ENCODE measurements around the gene NEURL1B.

NEURL1B gene

DNA sequence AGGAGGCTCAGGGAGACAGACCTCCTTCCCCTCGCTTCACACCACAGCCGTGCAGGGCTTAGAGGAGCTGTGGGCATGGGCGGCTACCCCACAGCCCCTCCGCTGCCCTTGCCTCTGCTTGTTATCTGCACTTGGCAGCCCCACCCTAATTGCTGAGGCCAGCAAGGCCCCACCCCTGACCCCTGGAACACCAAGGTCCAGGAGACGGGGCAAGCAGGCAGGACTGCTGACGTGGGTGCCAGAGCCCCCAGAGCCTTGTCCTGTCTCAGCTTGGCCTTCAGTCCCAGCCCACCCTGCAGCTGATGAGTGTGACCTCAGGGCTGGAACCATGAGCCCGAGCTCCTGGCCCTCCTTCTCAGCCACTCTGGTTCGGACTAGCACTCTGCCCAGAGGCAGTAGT is 29.1 kb upstream of the NEURL1B start:
- FAIRE-seq, result no peak

DNA sequence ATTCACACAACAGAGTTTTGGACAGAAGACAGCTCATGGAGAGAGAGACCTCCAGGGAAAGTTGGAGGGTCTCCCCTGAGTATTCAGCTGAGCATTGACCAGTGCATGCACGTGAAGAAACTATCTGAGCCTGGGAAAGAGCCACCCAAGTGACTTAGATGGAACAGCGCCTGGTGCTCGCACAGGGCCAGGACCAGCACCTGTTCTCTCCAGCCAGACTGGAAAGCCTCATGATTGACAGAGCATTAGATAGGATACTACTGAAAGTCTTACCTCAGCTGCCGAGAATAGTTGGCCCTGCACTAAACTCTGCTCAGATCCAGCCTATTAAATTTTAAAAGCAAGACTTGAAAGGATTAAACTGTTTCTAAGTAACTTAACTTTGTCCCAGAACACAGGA is 28.3 kb upstream of the NEURL1B start:
- no peak for FAIRE-seq

DNA sequence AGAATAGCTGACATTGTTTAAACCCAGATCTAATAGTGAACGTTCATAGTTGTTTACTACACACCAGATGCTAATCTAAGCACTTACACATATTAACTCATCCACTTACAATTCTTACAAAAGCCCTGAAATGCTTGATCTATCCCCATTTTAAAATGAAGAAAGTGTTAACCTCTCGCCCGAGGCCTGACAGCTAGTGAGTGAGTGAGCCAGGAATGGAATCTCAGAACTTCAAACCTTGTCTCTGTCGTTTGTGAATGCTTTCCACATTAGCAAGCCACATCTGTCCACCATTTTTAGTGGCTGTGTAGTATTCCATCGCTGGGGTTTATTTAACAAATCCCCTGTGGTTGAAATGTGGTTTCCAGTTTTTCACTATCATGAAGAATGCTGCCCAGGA is 24.9 kb upstream of the NEURL1B start:
- no peak for FAIRE-seq

- FAIRE-seq, result no peak
Observed at GRCh38 chr5:172616730-172617129, 24.3 kb upstream of the NEURL1B start.

- no peak for FAIRE-seq
Observed at GRCh38 chr5:172617817-172618216, 23.2 kb upstream of the NEURL1B start.

GRCh38 chr5:172618574-172619365 is 22.3 kb upstream of the NEURL1B start:
- FAIRE-seq, result no peak

DNA sequence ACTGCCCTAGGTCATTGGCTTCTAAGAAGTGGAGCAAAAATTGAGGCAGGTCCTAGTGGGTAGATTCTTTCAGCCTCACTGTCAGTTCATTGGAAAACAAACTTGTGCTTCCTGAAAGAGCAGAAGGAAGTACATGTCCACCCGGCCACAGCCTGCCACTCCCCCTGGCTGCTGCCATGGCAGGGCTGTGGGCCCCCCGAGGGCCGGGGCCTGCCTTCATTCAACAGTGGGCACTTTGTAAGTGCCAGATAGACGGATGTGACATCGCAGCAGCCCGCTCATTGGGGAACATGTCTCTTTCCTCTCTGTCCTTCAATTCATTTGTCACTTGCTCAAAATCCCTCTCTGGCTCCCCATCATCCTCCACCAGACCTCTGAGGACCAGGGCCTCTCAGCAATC is 20.6 kb upstream of the NEURL1B start:
- FAIRE-seq, result no peak

DNA sequence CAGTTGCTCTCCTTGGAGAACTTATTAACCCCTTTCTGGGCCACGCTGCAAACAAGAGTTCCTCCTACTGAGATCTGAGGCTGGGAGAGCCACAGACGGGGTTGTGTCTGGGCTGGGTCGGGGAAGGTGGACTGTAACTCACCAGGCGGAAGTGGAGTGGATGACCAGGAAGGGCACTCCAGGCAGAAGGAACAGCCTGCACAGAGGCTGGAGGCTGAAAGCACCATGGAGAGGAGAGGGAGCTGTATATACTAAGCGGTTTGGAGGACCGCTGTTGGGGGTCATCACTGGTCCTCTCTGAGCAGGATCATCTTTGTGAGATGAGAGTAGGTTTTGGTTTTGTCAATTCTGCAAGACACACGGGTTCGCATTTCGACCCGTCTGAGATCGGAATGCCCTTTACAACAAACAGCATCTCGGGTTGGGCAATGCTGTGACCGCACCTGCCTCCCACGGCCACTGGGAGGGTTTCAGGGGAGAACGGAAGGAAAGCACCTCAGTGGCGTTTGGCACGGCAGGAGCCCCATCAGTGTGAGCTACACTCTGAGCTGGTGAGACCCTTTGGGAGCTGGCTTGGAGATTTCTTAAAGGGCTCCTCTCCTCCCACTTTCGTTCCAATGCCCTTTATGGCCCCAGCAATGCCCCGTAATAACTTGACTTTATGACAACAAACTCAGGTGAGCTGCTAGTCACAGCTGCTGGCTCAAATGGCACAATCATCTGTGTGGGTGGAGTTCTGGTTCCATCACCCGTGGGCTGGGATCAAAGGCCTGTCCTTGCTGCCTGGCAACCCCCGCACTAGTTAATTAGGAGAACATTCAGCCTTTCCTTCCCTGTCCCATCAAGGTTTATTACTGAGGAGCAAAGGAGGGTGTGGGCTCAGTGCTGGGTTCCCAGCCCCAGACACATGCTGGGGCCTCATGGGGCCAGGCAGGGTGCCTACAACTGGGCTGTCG is 18.7 kb upstream of the NEURL1B start:
- FAIRE-seq, result no peak

DNA sequence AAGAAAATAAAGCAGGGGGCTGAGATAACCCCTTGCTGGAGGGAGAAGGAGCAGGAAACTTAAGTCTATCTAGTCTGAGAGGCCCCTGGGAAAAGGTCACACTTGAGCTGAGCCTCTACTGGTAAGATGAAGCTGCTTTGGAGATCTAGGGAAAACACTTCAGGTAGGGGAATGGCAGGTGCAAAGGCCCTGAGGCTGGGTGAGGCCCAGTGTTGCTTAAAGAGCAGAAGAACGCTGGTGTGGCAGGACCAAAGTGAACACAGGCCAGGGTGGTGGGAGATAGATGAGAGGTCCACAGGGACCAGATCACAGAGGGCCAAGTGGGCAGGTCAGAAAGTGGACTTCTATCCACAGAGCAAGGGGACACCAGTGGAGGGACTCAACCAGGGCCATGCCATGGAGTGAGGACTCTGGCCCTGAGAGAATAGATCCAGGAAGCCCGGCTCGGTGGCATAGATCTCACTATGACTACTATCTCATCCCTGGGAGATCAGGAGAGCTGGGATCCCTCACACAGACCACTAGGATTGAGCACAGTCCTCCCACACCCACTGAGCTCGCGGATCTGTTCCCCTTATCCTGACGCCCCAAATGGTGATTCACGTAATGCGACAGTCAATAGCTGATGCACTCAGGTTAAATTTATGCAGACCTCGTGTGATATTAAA is 17.6 kb upstream of the NEURL1B start:
- no peak for FAIRE-seq

GRCh38 chr5:172624083-172624995 is 16.7 kb upstream of the NEURL1B start:
- FAIRE-seq, result no peak

DNA sequence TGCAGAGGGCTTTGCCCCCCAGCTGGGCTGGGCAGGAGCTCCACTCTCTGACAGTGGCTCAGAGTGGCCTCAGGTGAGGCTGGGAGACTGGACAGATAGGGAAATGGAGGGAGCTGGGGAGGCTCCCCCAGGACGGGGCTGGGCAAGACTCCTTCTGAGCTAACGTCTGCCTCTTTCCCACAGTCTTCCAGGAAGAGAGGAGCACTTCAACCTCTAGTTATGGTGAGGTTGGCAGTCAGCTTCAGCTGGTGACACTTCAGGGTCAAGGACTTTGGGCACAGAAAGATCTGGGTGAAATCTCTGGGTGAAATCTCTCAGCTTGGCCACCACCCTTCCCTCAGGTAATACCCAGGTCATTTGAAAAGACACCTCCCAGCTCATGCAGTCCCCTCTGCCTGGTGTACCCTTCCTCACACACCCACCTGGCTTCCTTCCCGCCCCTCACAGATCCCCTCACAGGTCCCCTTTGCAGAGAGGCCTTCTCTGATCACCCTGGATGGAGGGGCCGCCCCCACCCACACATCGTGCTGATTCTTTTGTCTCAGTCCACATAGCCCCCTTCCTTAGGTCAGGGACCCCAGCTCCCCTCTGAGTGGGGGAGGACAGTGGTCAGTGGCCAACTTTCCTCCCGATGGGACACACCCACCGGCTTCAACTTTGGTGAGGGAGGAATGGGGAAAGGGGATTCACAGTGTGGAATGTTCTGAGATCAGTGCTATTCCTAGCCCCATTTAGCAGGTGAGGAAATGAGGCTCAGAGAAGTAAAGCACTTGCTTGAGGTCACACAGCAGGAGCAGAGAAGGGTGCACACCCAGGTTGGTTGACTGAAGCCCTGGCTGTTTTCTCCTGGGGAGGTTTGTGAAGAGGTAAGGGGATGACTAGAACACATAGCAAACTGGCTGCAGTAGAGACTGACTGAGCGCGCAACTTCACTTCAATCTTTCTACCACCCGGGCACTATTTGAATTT is 15.8 kb upstream of the NEURL1B start:
- no peak for FAIRE-seq

DNA sequence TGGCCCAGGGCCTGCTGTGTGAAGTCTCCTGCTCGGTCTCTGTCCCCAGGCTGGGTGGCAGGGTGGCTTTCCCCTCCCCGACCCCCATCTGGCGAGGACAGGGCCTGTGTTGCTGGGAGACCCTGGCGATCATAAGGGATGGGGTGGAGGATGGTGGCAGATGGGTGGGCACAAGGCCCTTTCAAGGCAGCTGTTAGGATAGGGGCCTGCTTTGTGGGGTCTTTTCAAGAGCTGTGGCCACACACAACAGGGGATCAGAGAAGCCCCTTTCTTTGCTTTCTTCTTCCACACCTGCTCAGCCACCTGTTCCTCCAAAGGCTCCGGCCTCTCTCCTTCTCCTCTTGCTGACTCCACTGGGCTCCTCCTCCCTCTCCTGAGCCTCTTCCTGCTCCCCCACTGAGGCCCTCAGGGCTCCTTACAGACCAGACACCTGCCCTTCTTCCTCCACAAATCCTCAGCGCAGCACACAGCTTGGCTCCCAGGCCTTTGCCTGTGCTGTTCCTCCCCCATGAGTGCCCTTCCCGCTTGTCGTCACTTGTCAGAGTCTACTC is 15.0 kb upstream of the NEURL1B start:
- FAIRE-seq, result no peak

- no peak for FAIRE-seq
Observed at GRCh38 chr5:172630082-172630481, 11.0 kb upstream of the NEURL1B start.

- no peak for FAIRE-seq
Observed at GRCh38 chr5:172630482-172630881, 10.6 kb upstream of the NEURL1B start.

DNA sequence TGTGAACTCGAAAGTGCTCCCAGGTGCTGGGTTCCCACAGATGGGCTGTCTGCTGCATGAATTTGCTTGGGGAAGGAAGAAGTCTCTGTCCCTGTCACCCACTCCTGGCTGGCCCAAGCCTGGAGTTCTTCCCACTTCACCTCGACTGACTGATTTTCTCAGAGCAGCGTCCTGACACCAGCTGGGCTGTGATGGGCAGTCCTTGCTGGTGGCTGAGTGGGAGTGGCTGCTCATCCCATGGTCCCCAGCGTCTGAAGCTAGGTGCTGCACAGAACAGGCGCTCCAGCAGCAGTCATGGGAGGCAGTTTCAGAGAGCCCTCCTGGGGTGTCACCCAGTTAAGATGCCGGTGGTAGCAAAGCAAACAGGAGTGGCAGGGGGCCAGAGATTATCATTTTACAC is 10.1 kb upstream of the NEURL1B start:
- no peak for FAIRE-seq

DNA sequence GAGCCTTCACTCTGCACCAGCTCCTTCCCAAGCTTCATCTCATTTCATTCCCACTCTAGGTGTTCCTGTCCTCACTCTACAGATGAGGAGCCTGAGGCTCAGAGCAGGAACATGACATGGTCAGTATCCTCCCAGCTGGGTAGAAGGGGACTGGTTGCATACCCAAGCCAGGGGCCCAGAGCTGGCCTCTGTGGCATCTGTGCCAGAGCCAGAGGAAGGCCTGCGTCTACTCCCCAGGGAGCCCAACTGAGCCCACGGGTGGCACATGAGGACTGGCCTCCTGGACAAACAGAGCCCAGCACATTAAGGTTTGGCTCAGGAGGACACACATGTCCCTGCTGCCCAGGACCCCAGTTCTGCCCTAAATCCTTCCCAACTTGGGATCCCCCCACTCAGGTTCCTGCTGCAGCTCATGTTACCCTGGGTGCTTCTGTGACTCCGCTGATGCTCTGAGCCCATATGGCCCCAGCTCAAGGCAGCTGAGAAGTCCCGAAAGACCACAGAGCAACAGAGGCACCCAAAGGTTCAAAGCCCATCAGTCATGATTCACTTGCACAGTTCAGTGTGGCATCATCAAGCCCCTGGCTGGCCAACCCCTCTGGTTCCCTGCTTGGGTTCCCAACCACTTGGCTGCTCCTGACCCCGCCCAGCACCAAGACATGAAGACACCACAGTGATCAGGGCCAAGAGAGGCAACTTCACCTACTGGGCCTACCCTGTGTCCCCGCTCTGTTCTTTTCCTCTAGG is 8.5 kb upstream of the NEURL1B start:
- FAIRE-seq, result no peak

DNA sequence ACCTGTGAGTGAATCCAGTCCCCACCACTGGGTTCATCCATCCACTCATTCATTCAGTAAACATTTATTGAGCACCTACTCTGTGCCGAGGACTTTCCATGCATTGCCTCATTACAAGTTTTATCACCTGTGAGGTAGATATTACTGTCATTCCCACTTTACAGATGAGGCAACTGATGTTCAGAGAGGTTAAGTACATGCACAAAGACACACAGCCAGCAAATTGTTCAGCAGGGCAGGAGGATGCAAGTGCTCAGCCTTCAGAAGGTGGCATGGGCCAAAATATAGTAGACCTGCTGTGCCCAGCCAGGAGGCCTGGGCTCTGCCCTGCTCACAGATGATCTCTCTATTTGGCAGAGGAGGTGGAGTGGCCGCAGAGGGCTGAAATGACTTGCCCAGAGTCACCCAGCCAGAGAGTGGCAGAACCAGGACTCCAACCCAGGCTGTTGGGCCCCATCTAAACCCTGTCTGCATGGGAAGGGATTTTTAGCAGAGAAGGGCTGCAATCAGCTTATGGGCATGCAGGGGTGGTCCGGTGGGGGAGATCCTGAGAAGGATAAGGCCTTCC is 7.6 kb upstream of the NEURL1B start:
- no peak for FAIRE-seq

- no peak for FAIRE-seq
Observed at GRCh38 chr5:172634106-172634899, 6.8 kb upstream of the NEURL1B start.

DNA sequence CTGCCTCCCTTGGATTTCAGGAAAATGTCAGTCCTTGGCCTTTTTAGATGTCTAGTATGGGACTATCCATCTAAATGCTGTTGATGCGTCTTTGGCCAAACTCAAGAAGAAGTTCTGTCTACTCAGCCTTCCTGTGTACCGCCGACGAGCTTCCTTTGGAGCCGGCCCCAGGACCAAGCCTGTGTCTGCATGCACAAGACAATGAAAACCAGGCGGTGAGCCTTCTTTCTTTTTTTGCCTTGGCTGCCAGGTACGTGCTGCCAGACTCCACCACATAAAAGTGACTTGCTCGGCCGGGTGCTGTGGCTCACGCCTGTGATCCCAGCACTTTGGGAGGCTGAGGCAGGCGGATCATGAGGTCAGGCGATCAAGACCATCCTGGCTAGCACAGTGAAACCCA is 6.0 kb upstream of the NEURL1B start:
- FAIRE-seq, result no peak

Data from endometrium (tissue), 2 donors.